ENCODE measurements around the gene ALKBH5.
A peak's percentile ranks its signal among the peaks of the same experiment; 100 is the strongest.

ALKBH5 gene

DNA sequence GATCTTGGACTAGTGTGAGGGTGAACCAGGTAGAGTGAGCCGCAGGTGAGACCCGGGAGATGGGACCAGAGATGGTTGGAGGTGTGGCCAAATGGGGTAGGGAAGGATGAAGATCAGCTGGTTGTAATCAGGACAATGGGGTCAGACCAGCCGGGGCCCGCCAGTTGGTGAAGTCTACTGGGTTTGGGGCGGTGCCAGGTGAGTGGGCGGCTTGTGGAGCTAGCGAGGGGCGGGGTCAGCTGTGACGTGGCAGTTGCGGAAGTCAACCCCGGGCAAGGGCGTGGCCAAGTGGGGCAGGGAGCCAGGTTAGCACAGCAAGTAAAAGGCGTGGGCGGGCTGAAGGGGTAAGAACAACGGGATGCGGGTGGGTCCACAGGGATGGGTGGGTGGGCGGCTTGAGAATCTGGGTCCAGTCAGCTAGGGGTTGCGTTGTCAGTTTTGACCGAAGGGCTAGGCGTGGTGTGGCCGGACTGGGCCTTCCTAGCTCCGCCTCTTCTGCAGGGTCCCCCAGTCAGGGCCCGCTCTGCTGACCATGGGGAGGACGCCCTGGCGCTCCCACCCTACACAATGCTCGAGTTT, 25.5 kb upstream of the ALKBH5 start:
- peak; percentile 81 for DNase-seq

DNA sequence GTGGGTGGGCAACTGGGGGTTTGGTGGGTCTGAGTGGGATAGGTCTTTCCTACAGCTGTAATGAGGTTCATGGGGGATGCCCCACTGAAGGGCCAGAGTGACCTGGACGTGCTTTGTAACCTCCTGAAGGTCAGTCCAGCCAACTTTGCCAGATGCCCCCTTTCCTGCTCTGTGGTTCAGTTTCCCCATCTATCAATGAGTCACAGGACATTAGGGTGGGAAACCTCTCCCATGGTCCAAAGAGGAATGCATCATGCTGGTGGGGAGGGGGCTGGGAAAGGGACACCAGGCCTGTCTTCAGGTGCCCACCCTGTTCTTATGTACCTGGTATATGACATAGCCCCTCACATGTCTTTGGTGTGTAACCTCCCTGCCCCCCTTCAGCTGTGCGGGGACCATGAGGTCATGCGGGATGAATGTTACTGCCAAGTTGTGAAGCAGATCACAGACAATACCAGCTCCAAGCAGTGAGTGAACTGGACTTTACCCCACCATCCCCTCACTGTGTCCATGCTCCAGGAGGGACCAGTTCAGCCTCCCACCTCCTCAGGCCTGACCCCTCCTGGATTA, 24.0 kb upstream of the ALKBH5 start:
- DNase-seq = no peak

DNA sequence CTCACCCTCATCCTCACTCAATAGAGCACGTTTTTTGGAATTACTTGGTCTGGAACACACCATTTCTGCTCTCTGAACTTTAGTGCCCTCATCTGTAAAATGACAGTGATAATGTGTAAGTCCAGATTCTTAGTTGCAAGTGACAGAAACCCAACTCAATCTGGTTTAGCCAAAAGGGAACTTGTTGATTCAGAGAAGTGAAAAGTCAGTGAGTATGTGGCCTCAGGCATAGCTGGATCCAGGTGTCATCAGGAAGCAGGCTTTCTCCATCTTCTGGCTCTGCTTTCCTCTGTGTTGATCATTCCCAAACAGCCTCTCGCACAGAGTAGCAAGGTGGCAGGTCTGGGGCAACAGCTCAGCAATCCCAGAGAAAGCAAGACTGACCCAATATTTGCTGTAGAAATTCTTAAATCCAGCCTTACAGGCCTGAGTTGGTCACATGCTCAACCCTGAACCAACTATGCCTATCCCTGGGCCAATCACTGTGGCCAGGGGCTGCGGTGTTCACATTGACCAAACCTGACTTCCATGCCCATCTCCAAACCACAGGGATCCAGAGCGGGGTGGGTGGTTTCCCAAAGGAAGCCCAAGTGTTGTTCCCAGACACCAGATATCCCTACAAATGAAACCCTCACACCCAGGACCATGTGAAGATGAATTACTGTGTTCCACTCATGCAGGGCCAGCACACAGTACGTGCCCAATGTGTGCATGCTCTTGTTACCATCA, 23.3 kb upstream of the ALKBH5 start:
- no peak for DNase-seq

DNA sequence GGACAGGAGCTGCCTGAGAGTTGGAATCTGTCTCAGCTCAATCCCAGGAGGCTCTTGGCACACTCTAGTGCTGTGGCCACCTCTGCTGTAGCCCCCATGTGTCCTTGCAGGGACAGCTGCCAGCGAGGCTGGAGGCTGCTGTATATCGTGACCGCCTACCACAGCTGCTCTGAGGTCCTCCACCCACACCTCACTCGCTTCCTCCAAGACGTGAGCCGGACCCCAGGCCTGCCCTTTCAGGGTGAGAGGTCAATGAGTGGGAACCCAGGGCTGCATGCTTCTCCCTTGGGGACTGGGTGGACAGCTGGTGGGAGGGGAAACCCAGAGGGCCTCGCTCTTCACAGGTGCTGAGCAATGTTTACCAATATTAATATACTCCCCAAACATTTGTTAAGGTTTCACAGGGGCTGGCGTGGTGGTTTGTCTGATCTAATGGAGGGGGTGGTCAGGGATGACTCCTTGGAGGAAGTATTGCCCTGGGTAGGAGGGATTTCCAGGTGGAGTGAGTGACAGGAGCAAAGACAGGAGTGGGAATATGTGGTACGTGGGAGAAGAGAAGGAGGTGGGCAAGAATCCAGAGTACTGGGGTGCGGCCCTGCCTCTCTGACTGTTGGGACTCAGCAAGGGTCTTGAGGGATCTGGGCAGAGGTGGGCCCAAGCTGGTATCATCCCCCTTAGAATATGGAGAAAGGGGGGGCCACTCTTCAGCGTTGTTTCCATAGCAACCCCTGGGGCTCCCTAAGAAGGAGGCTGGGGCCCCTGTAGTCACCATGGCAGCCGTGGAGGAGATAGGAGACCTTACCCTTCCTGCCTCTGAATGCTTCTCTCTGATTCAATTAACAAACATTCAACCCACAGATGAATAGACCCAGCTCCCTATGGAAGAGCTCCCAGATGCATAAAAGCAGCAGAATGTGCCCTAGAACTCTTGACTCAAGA, 22.2 kb upstream of the ALKBH5 start:
- no peak for DNase-seq

DNA sequence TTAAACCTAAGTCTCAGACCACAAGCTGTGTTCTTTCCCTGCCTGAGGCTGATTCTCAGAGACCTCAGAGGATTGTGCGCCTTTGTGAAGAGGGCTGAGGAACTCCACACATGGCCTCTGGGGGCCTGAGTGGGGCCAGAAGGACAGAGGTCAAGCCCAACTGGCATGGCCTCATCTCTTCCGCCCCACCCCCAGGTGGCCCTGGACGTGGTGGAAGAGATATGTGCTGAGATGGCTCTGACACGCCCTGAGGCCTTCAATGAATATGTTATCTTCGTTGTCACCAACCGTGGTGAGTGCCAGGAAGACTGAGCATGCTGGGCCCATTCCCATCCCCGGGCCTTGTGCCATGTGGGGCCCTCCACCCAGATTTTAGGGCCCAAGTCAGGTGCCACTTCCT, 20.1 kb upstream of the ALKBH5 start:
- no peak for DNase-seq

DNA sequence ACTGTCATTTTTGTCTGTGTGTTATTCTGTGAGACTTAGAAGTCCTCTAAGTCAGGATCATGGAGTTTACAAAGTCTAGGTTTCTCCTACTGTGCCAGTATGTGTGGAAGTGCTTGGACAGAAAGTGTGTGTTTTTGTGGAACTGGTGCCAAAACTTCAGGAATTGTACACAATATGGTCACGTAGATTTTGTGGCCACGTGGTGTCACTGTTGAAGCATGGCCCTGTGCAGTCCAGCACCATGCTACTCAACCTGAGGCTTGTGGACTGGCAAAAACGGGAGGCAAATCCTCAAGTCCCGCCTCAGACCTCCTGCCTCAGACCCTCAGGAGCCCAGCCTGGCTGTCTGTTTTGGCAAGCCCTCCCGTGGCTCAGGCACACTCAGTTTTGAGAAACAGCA, 16.7 kb upstream of the ALKBH5 start:
- peak; percentile 2 for DNase-seq

DNA sequence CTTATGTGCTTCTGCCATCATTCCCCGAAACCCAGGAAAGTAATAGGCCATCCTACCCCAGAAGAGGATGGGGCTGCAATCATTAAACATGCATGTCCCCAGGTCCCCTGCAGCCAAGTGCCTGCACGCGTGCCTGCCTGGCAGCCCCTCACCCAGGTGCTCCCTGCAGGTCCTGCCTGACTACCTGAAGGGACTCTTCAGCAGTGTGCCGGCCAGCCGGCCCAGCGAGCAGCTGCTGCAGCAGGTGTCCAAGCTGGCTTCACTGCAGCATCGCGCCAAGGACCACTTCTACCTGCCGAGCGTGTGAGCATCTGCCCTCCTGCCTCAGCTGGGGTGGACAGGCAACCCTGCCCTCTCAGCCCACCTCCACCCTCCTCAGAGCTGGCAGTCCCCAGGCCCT, 16.2 kb upstream of the ALKBH5 start:
- no peak for DNase-seq

DNA sequence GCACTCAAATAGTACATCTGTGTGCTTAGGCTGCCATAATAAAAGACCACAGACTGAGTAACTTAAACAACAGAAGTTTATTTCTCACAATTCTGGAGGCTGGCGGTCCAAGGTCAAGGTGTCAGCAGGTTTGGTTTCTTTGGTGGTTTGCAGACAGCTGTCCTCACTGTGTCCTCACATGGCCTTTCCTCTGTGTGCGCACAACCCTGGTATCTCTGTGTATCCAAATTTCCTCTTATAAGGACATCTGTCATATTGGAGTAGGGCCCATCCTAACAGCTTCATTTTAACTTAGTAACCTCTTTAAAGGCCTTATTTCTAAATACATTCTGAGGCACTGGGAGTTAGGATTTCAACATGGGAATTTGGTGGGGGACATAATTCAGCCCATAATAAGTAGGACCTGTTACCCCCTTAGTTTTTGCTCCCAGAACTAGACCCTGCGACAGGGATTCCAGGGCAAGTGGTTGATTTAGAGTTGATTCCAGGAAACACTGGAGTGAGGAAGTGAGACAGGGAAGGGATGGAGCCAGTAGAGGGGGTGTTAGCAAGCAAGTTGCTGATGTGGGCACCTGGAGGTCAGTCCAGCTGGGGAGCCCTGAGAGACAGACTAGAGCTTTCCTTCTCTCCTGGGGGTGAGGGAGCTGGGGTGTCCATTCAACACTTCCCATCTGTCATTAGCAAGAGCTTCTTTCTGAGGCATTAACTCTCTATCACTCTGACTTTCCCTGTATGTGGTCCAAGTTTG, 10.9 kb upstream of the ALKBH5 start:
- no peak for DNase-seq

DNA sequence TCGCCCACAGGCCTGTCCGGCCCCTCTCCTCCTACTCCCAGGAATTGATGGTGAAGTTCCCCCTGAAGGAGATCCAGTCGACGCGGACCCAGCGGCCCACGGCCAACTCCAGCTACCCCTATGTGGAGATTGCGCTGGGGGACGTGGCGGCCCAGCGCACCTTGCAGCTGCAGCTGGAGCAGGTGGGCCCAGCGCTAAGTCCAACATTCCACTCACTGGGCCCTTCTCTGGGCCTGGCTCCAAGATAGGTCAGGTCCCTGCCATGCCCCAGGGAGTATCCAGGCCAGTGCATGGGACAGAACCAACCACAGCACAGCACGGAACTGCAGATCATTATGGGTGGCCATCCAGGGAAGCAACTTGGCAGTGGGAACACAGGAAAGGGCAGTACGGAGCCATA, 9.9 kb upstream of the ALKBH5 start:
- no peak for DNase-seq

DNA sequence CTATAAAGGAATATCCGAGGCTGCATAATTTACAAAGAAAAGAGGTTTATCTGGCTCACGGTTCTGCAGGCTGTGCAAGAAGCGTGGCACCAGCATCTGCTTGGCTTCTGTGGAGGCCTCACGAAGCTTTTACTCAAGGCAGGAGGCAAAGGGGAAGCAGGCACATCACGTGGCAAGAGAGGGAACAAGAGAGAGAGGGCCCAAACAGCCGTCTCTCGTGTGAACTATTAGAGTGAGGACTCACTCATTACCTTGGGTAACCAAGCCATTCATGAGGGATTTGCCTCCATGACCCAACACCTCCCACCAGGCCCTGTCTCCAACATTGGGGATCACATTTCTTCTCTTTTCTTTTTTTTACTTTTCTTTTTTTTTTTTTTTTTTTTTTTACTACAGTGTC, 7.5 kb upstream of the ALKBH5 start:
- no peak for DNase-seq

DNA sequence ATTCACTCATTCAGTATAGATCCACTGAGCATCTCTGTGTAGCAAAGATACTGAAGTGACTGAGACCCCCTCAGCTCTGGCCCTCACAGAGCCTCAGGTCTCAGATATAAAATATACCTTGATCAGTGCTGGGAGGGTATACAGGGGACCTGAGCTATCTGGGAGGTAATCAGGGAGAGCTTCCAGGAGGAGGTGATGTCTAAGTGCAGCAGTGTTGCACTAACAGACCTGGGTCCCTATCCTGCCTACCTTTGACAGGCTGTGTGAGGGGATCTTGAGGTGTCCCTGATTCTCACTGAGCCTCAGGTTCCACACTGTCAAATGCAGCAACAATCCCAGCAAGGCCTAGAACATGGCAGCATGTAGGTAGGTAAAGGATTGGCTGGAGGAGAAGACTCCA, 6.5 kb upstream of the ALKBH5 start:
- no peak for DNase-seq

DNA sequence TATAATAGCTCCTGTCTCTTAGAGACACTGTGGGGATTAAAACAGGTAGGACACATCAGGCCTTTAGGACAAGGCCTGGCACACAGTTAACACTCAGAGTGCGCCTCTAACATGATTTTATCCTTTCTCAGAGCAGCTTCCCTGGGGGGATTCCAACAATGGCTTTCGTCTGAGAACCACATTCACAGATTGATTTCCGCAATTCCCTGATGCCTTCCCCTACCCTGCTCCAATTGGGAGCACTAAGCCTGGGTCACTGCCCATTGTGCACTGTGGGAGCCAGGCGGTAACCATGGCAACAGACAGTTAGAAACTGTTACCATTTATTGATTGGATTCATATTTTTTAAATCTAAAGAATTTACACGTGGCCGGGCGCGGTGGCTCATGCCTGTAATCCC, 5.9 kb upstream of the ALKBH5 start:
- no peak for DNase-seq

DNA sequence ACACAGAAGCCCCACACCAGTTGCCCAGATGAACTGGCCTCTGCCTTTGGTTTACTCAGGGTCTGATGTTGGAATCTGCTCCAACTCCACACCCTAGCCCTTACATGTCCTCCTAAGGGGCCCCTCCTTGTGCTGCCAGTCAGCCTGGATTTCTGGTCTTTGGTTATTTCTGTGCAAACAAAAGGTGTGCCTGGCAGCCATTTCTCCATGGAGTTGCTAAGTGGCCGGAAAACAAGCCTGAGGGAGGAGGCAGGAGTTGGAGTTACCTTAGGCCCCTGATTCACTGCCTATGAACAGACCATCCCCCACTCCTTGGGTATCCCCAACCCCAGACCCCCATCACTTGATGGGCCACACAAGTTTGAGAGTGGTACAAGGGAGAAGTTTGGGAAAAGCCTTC, 4.4 kb upstream of the ALKBH5 start:
- no peak for DNase-seq

DNA sequence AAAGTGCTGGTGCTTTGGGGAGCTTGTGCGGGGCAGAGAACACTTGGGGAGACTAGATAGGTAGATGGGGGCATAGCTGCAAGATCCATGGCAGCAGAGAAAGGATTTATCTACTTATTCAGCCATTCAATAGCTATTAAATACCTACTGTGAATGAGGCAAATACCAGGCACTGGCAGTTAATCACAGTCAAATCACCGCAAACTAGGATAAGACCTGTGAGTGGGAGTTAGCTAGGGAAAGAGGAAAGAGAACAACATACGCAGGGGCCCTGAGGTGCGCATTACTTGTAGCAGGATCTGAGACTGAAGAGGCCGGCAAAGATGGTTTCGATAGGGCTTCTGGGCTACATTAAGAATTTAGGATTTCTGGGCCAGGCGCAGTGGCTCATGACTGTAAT, 3.8 kb upstream of the ALKBH5 start:
- DNase-seq = no peak

DNA sequence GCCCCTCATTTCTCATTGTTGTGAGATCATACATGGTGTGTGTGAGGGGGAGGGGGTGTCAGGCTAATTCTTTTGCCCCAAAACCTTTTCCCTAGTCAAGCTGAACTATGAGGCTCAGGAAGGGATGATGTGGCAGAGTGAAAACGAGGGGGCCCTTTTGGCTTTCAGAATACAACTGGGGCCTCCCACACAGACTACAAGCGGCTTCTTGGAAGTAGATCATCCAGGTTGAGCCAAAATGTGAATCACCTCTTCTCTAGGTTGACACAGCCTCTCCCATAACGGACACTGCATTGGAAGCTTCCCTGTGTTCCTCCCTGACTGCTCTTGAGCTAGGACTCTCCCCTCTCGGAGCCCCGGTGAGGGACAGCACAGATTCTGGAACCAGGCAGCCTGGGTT, 2.3 kb upstream of the ALKBH5 start:
- DNase-seq = no peak

DNA sequence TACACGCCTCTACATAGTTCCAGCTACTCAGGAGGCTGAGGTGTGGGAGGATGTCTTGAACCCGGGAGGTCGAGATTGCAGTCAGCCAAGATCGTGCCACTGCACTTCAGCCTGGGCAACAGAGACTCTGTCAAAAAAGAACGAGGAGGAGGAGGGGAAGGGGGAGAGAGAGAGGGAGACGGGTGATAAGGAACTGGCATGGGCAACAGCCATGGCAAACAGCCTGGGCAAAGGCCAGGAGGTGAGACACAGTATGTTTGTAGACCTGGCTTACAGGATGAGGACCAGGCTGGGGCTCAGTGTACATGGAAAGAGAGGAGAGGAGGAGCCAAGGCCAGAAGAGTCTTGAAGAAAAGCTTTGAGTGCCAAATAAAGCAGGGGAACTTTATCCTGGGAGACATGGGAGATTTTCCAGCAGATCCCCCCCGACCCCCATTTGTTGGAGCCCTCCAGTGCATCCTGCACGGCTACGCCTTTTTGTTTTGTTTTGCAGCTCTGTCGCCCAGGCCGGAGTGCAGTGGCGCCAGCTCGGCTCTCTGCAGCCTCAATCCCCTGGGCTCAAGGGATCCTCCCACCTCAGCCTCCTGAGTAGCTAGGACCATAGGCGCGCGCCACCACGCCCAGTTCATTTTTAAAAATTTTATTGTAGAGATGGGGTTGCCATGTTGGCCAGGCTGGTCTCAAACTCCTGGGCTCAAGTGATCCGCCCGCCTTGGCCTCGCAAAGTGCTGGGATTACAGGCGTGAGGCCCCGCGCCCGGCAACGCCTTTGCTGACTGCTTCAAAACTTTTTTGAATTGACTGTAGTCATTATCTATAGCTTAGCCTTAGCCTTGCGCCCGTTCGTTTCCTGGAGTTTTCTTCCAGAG, 1.3 kb upstream of the ALKBH5 start:
- peak; percentile 4 for DNase-seq

DNA sequence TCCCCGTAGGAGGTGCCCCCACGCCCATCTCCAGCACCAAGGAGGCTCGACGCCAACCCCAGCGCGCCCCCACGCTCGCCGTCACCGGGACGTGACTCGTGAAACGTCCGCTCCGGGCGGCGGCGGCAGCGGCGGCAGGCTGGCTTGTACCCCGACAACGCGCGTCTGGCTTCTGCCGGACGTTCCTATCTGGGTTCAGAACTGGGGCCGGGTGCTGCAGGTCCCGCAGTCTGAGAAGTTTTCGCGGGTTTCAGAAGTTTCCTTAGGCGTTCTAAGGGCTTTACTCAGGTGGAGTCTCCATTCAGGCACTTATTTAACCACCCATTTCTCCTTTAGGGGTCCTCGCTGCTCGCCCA, 672 bp upstream of the ALKBH5 start:
- peak; percentile 19 for DNase-seq

DNA sequence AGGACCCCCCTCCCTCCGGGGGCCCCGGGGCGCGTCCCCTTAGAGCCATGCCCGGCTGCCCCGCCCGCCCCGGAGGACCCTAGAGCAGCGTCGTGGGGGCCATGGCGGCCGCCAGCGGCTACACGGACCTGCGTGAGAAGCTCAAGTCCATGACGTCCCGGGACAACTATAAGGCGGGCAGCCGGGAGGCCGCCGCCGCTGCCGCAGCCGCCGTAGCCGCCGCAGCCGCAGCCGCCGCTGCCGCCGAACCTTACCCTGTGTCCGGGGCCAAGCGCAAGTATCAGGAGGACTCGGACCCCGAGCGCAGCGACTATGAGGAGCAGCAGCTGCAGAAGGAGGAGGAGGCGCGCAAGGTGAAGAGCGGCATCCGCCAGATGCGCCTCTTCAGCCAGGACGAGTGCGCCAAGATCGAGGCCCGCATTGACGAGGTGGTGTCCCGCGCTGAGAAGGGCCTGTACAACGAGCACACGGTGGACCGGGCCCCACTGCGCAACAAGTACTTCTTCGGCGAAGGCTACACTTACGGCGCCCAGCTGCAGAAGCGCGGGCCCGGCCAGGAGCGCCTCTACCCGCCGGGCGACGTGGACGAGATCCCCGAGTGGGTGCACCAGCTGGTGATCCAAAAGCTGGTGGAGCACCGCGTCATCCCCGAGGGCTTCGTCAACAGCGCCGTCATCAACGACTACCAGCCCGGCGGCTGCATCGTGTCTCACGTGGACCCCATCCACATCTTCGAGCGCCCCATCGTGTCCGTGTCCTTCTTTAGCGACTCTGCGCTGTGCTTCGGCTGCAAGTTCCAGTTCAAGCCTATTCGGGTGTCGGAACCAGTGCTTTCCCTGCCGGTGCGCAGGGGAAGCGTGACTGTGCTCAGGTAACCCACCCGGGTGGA, 759 bp downstream of the ALKBH5 start:
- peak; percentile 2 for DNase-seq

DNA sequence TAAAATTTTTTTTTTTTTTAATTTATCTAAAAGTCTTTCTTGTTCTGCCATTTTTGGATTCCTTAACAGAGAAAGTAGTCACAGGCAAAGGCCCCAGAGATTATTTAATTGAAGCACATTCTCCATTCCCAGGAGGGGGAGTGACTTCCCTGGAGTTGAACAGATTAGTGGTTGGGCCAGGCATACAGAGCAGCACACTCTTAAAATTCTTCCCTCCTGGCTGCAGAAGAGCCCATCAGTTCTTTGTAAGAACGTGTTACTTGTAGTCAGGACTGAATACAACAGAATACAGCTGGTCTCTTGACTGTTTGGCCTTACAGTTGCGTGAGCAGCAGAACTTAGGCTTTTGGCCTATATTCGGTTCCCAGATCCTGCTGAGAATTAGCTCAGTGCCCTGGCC, 1.8 kb downstream of the ALKBH5 start:
- DNase-seq = no peak

DNA sequence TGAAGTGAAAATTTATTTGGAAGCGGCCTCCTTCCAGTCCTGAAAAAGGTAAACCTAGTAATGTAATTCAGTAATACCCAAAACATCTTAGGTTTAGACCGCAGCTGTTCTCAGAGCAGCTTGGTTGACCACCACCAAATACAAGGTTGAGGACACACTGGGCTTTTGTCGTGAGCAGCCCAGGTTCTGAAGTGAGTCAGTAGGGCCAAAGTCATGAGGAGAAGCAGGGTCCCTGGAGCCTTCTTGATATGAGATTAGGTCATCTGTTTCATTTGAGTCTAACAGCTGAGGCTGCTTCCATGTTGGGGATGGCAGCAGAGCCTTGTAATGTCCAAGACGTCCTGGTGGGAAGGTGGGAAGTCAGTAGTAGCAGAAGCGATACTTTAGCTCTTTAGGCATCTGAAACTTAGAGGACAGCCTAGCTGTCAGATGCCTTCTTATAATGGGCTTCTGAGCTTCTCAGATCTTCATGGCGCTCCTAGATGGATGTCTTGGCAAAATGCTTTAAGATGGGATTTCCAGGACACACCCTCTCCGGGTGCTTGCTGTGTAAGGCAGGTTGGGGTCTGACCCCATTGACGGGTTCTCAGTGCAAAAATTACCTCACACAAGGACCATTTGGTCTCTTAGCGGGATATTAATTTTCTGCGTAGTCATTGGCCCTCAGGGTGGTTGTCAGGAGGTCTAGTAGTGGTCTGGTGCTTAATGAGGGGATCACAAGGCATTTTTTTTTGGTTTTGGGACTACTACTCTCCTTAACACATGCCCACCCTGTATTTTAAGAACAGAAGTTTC, 2.4 kb downstream of the ALKBH5 start:
- no peak for DNase-seq

Measured in NCI-H2029 (cell line).